ENCODE results near the gene DLK1. TPM values are rescaled to one million over a fixed set of nuclear protein-coding genes. Genes with fewer than 3 reads are reported as not detected.

Gene DLK1
- polyA plus RNA-seq, 1 experiment: 0.12 TPM

GRCh38 chr14:100692256-100692655, 34.4 kb upstream of the DLK1 start:
- Histone ChIP-seq H3K4me3 (ENCODE audit: low read depth, low read length) (no peak overlapping the region), H3K27me3 (ENCODE audit: control insufficient read depth, insufficient read depth, low read length) (peaks cover 5% of the 10 kb centered on the region), H3K27ac (ENCODE audit: low read depth, low read length) (no peak overlapping the region), H3K9me3 (ENCODE audit: control insufficient read depth, insufficient read depth, low read length) (no peaks in the 10 kb centered on the region; the same call in 1 of the 2 replicates)
- no peak for TF ChIP-seq CTCF (IDR thresholded peaks at IDR 0.05; ENCODE audit: low read depth, low read length)
- CTCF ChIA-PET: interaction anchor here (0.8 to 1.1 kb wide), 3 partner anchors 29 to 309 kb away, joined by 3 read pairs; no protein-coding TSS in a partner anchor
- DNase-seq (ENCODE audit: low read depth, low spot score): no peak
- POLR2A ChIA-PET: interaction anchor here (1.0 to 1.2 kb wide), 2 partner anchors 9 to 134 kb away, joined by 3 read pairs; partner anchors contain the start of gene MEG3

GRCh38 chr14:100692859-100693558, 33.7 kb upstream of the DLK1 start:
- ChIA-PET CTCF (interaction anchor here (0.6 to 1.1 kb wide), 5 partner anchors 17 to 792 kb away, joined by 3 read pairs; no protein-coding TSS in a partner anchor), POLR2A (interaction anchor here (1.2 kb wide), 1 partner anchor 133 kb away, joined by 3 read pairs; the partner anchor contains the start of gene MEG3)
- peak; percentile 33 for DNase-seq (ENCODE audit: low read depth, low spot score)
- H3K9me3 ChIP-seq (ENCODE audit: control insufficient read depth, insufficient read depth, low read length): no peaks in the 10 kb centered on the region; the same call in 1 of the 2 replicates
- H3K27ac ChIP-seq (ENCODE audit: low read depth, low read length): peak overlapping the region; percentile 57
- TF ChIP-seq CTCF (IDR thresholded peaks at IDR 0.05; ENCODE audit: low read depth, low read length): no peak
- no peak overlapping the region for H3K4me3 ChIP-seq (ENCODE audit: low read depth, low read length)
- peaks cover 5% of the 10 kb centered on the region for H3K27me3 ChIP-seq (ENCODE audit: control insufficient read depth, insufficient read depth, low read length)

- CTCF ChIA-PET: interaction anchor here (1.1 kb wide), 1 partner anchor 16 kb away, joined by 3 read pairs; no protein-coding TSS in a partner anchor
- DNase-seq (ENCODE audit: low read depth, low spot score): no peak
- Histone ChIP-seq H3K27ac (ENCODE audit: low read depth, low read length) (no peak overlapping the region), H3K27me3 (ENCODE audit: control insufficient read depth, insufficient read depth, low read length) (peaks cover 5% of the 10 kb centered on the region), H3K9me3 (ENCODE audit: control insufficient read depth, insufficient read depth, low read length) (no peaks in the 10 kb centered on the region; the same call in 1 of the 2 replicates), H3K4me3 (ENCODE audit: low read depth, low read length) (no peak overlapping the region)
- TF ChIP-seq CTCF (IDR thresholded peaks at IDR 0.05; ENCODE audit: low read depth, low read length): no peak
- POLR2A ChIA-PET: interaction anchor here (1.2 kb wide), 1 partner anchor 132 kb away, joined by 3 read pairs; the partner anchor contains the start of gene MEG3
Measured at GRCh38 chr14:100693877-100694578, 32.7 kb upstream of the DLK1 start.

GRCh38 chr14:100694579-100695422, 31.9 kb upstream of the DLK1 start:
- no peak for TF ChIP-seq CTCF (IDR thresholded peaks at IDR 0.05; ENCODE audit: low read depth, low read length)
- ChIA-PET POLR2A (no interaction called here), CTCF (no interaction called here)
- Histone ChIP-seq H3K27me3 (ENCODE audit: control insufficient read depth, insufficient read depth, low read length) (peaks cover 5% of the 10 kb centered on the region), H3K4me3 (ENCODE audit: low read depth, low read length) (no peak overlapping the region), H3K27ac (ENCODE audit: low read depth, low read length) (no peak overlapping the region), H3K9me3 (ENCODE audit: control insufficient read depth, insufficient read depth, low read length) (no peaks in the 10 kb centered on the region; the same call in 1 of the 2 replicates)
- DNase-seq (ENCODE audit: low read depth, low spot score): no peak
